Left hindlimb (tissue), 1 donor: ENCODE results near the gene LDB3.

ENCODE experiments used
- DNase-seq: peaks from one replicate; pipeline ENCODE4 v3.0.0-alpha.2; 2018

LDB3 gene

GRCh38 chr10:86708068-86708782 lies 39.9 kb downstream of the LDB3 start:
- DNase-seq, result no peak

GRCh38 chr10:86708783-86709380 lies 40.6 kb downstream of the LDB3 start:
- DNase-seq, result no peak

GRCh38 chr10:86709396-86710185 lies 41.3 kb downstream of the LDB3 start:
- DNase-seq, result no peak

- peak; percentile 95 for DNase-seq
These were observed 42.7 kb downstream of the LDB3 start for GRCh38 chr10:86710987-86711512.

- peak; percentile 73 for DNase-seq
These were observed 43.4 kb downstream of the LDB3 start for GRCh38 chr10:86711513-86712316.

- no peak for DNase-seq
These were observed 44.0 kb downstream of the LDB3 start for GRCh38 chr10:86712317-86712707.

GRCh38 chr10:86715156-86715795 lies 47.0 kb downstream of the LDB3 start:
- no peak for DNase-seq

- DNase-seq, result no peak
These were observed 47.5 kb downstream of the LDB3 start for GRCh38 chr10:86715836-86716235.

GRCh38 chr10:86716466-86716865 lies 48.2 kb downstream of the LDB3 start:
- no peak for DNase-seq

- no peak for DNase-seq
These were observed 50.2 kb downstream of the LDB3 start for GRCh38 chr10:86718556-86718955.

- DNase-seq, result no peak
These were observed 52.9 kb downstream of the LDB3 start for GRCh38 chr10:86721232-86721631.

GRCh38 chr10:86723009-86723408 lies 54.7 kb downstream of the LDB3 start:
- DNase-seq, result no peak

- no peak for DNase-seq
These were observed 56.1 kb downstream of the LDB3 start for GRCh38 chr10:86724445-86724844.

- no peak for DNase-seq
These were observed 57.8 kb downstream of the LDB3 start for GRCh38 chr10:86725980-86726676.

- no peak for DNase-seq
These were observed 58.3 kb downstream of the LDB3 start for GRCh38 chr10:86726677-86726999.

- no peak for DNase-seq
These were observed 59.2 kb downstream of the LDB3 start for GRCh38 chr10:86727470-86727869.

- DNase-seq, result no peak
These were observed 59.7 kb downstream of the LDB3 start for GRCh38 chr10:86728056-86728455.

- no peak for DNase-seq
These were observed 61.4 kb downstream of the LDB3 start for GRCh38 chr10:86729677-86730076.

- peak; percentile 49 for DNase-seq
These were observed 61.9 kb downstream of the LDB3 start for GRCh38 chr10:86730227-86730626.

- DNase-seq, result no peak
These were observed 64.5 kb downstream of the LDB3 start for GRCh38 chr10:86732771-86733170.

- DNase-seq, result peak; percentile 40
These were observed 65.0 kb downstream of the LDB3 start for GRCh38 chr10:86733260-86733671.
